Right lobe of liver (tissue), 6 donors: ENCODE results near the gene SETX. TPM values are rescaled to one million over a fixed set of nuclear protein-coding genes. Genes with fewer than 3 reads are reported as not detected.

Source experiments
- ATAC-seq, 4 donors: fragments of 200-7000 bp; cut with Tn5 transposase; one replicate each; pipeline ENCODE4 v1.9.1; 2020; ENCODE audit warnings: mild to moderate bottlenecking in 4 of 4, moderate library complexity in 4 of 4
- DNase-seq, 3 donors: peaks; one replicate each; pipeline ENCODE4 v3.0.0-alpha.2; 2020
- H3K27ac ChIP-seq, 3 donors: fragments of 200-600 bp; one replicate each; pipeline ENCODE4 v1.8.0; 2022
- H3K27me3 ChIP-seq, 2 donors: fragments of 200-600 bp; one replicate each; pipeline ENCODE4 v1.8.0; 2022
- H3K36me3 ChIP-seq, 4 donors: fragments of 200-600 bp; sonication (generic) in 1 of 4; one replicate each; pipeline versions ENCODE4 v1.5.1 to v1.8.0; 2017 to 2022; ENCODE audit warnings: control low read depth in 1 of 4
- H3K4me1 ChIP-seq, 4 donors: fragments of 200-600 bp; sonication (generic) in 1 of 4; one replicate each; pipeline versions ENCODE4 v1.5.1 to v1.8.0; 2017 to 2022; ENCODE audit warnings: control low read depth in 1 of 4
- H3K4me3 ChIP-seq, 3 donors: fragments of 200-600 bp; one replicate each; pipeline ENCODE4 v1.8.0; 2022
- H3K9me3 ChIP-seq, 4 donors: fragments of 200-600 bp; sonication (generic) in 1 of 4; one replicate each; pipeline versions ENCODE4 v1.5.1 to v1.8.0; 2017 to 2022; ENCODE audit warnings: control low read depth in 1 of 4
- POLR2A ChIP-seq: fragments of 450-650 bp; IDR thresholded peaks from one replicate; pipeline ENCODE4 v1.6.1; 2017; ENCODE audit warnings: antibody characterized with exemption, mild to moderate bottlenecking
- WGBS: methylation state at CpG from one replicate; pipeline ENCODE4 v1.1.6; 2018; ENCODE audit warnings: low coverage, low lambda C conversion rate; ENCODE audit not compliant: insufficient coverage; ENCODE audit errors: missing lambda C conversion rate; 5-methylcytosine and 5-hydroxymethylcytosine counted together
- intact Hi-C, 2 donors: fragments of 100-400 bp; cut with DNase I; formaldehyde crosslinking; loops; one replicate each; pipeline versions ENCODE4 v1.11.2 to v1.14.1; 2022
- total RNA-seq, 6 experiments: library from RNA; depleted of rRNA in 2 of 6; stranded (reverse); fragments of >200 nt in 2 of 6; fragmentation: NEBNext Ultra II Directional in 3 of 6; extraction: Animal tissue kit (Norgen Biotek cat#: 25700) in 3 of 6; gene quantifications; one replicate each; pipeline versions ENCODE4 v1.1.0 to v1.2.4, GENCODE V29; 2016 to 2023
- TF ChIP-seq, protein P1 (sequence below), 4 donors: fragments of 200-600 bp in 3 of 4; fragments of 450-650 bp in 1 of 4; IDR thresholded peaks; one replicate each; pipeline versions ENCODE4 v1.5.1 to v1.8.0; 2016 to 2022; ENCODE audit warnings: antibody characterized with exemption in 4 of 4, mild to moderate bottlenecking in 2 of 4
- donor health status: DM: no; HTN: yes; CAD: no.
- donor health status: DM: no; HTN: no; CAD: no.
- donor health status: DM: no; HTN: no; CAD: no.
- donor health status: DM: no; HTN: yes; CAD: no.
- donor health status: DM: no; HTN: yes; CAD: no.

SETX gene
- total RNA-seq, 6 experiments from 2014 or later = 17.4 to 28.8 (median 25.0) TPM

DNA sequence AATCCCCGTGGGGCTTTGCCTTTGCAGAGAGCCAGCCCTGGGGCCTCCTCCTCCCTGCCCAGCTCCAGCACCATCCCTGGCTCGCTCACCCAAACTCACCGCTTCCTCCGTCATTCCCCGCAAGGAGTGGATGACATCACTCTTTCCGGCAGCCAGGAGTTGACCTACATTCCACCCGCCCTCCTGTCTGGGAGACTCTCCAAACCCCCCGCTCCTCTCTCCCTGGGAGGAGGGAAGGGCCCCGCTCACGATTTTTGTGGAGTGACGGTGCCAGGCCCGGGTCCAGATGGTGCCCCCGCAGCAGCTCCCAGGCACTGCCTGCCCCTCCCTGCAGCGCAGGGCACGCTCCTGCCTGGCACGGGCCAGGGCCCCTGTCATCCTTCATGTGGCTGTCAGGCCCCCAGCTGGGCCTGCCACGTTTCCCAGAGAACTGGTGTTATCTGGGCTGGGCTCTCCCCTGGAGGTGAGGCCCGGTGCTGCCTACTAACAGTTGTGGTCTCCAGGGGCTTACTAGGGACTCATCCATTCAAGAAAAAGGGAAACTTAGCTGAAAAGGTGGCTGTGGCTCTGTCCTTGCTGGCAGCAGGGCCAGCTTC, 140.7 kb downstream of the SETX start:
- H3K27ac ChIP-seq = no peak overlapping the region
- no peak for TF ChIP-seq POLR2A
- TF ChIP-seq, protein P1, sequence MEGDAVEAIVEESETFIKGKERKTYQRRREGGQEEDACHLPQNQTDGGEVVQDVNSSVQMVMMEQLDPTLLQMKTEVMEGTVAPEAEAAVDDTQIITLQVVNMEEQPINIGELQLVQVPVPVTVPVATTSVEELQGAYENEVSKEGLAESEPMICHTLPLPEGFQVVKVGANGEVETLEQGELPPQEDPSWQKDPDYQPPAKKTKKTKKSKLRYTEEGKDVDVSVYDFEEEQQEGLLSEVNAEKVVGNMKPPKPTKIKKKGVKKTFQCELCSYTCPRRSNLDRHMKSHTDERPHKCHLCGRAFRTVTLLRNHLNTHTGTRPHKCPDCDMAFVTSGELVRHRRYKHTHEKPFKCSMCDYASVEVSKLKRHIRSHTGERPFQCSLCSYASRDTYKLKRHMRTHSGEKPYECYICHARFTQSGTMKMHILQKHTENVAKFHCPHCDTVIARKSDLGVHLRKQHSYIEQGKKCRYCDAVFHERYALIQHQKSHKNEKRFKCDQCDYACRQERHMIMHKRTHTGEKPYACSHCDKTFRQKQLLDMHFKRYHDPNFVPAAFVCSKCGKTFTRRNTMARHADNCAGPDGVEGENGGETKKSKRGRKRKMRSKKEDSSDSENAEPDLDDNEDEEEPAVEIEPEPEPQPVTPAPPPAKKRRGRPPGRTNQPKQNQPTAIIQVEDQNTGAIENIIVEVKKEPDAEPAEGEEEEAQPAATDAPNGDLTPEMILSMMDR (IDR thresholded peaks at IDR 0.05) = no peak
- intact Hi-C loops = no loop called here
- no peaks in the 10 kb centered on the region for H3K4me1 ChIP-seq
- H3K36me3 ChIP-seq = no peaks in the 10 kb centered on the region
- H3K9me3 ChIP-seq = no peaks in the 10 kb centered on the region
- peak in 1 of 3 donors; percentile 32 for DNase-seq
- H3K27me3 ChIP-seq = no peaks in the 10 kb centered on the region
- 15% methylated on average over 7 of the region's 18 CpGs for WGBS
- no peak overlapping the region for H3K4me3 ChIP-seq
- ATAC-seq = peak; percentile 17 to 84 (median 33)

DNA sequence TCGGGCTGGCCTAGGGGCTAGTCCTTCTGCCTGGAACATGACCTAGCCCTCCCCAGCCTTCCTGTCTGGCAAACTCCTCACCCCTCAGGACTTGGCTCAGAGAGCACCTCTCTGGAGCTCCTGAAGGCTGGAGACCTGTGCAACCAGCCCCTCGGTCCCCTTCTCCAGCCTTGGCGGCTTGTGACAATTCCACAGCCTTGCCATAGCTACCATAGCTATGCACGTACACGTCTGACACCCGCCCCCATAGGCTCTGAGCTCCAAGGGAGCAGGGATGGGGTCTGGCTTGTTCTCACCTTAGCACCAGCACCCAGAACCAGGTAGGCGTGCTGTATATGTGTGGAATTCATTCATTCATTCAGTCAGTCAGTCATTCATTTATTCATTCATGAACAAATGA, 143.2 kb downstream of the SETX start:
- Histone ChIP-seq H3K4me1 (no peaks in the 10 kb centered on the region), H3K27ac (no peak overlapping the region), H3K4me3 (no peak overlapping the region), H3K27me3 (no peaks in the 10 kb centered on the region), H3K36me3 (no peaks in the 10 kb centered on the region), H3K9me3 (no peaks in the 10 kb centered on the region)
- WGBS = 83% methylated on average over 3 of the region's 7 CpGs
- TF ChIP-seq, protein P1 (IDR thresholded peaks at IDR 0.05) = no peak
- DNase-seq (no peak), ATAC-seq (no peak)
- intact Hi-C loops = no loop called here

Other genes starting within 250 kb of the SETX start
- 1 to 10 TPM in 1 of 6 experiments, under 1 TPM in 5; 0.12 to 1.6 (median 0.24) TPM for gene NTNG2, start 192.9 kb downstream of the SETX start, total RNA-seq
- gene TTF1, start 51.9 kb upstream of the SETX start, total RNA-seq = 1 to 10 TPM; 2.2 to 6.0 (median 3.4) TPM
- not detected for gene CFAP77, start 55.2 kb upstream of the SETX start, total RNA-seq
- not detected for gene BARHL1, start 227.6 kb upstream of the SETX start, total RNA-seq